Body of pancreas (tissue), 4 donors: Measurements from ENCODE around the gene YWHAB.

Source experiments
- CTCF ChIP-seq, 7 experiments: fragments of 450-650 bp in 4 of 7; fragments of 200-600 bp in 3 of 7; sonication (generic) in 3 of 7; IDR thresholded peaks; one replicate each; pipeline ENCODE4 v1.5.1; 2016 to 2019; ENCODE audit warnings: antibody characterized with exemption in 7 of 7
- POLR2A ChIP-seq, 3 donors: fragments of 450-650 bp; IDR thresholded peaks; one replicate each; pipeline ENCODE4 v1.6.1; 2016; ENCODE audit warnings: antibody characterized with exemption in 3 of 3, mild to moderate bottlenecking in 2 of 3

- no peak for TF ChIP-seq CTCF (IDR thresholded peaks at IDR 0.05)
- no peak for TF ChIP-seq POLR2A (IDR thresholded peaks at IDR 0.05)
These were observed 58.3 kb downstream of the YWHAB start for GRCh38 chr20:44943828-44944227.
